Tibial nerve (tissue), 4 donors: ENCODE results near the gene SPRYD3. TPM values are rescaled to one million over a fixed set of nuclear protein-coding genes. Genes with fewer than 3 reads are reported as not detected.

Experiments
- DNase-seq, 2 donors: peaks; one replicate each; pipeline ENCODE4 v3.0.0-alpha.2; 2019; ENCODE audit warnings: low spot score in 2 of 2
- H3K27ac ChIP-seq, 4 donors: fragments of 200-600 bp; sonication (generic) in 3 of 4; one replicate each; pipeline ENCODE4 v1.5.1; 2017 to 2019; ENCODE audit warnings: mild to moderate bottlenecking in 1 of 4
- H3K27me3 ChIP-seq, 2 donors: fragments of 200-600 bp; sonication (generic) in 1 of 2; one replicate each; pipeline versions ENCODE4 v1.5.1 to v1.6.0; 2017 to 2019
- H3K36me3 ChIP-seq, 3 donors: fragments of 200-600 bp; sonication (generic); one replicate each; pipeline ENCODE4 v1.5.1; 2018 to 2019
- H3K4me1 ChIP-seq, 4 donors: fragments of 200-600 bp; sonication (generic) in 3 of 4; one replicate each; pipeline ENCODE4 v1.5.1; 2017 to 2019
- H3K4me3 ChIP-seq, 4 donors: fragments of 200-600 bp; sonication (generic) in 3 of 4; one replicate each; pipeline ENCODE4 v1.5.1; 2017 to 2019; ENCODE audit warnings: mild to moderate bottlenecking in 1 of 4, moderate library complexity in 1 of 4
- H3K9me3 ChIP-seq, 4 donors: fragments of 200-600 bp; sonication (generic) in 3 of 4; one replicate each; pipeline ENCODE4 v1.5.1; 2017 to 2019
- CTCF ChIP-seq, 5 experiments: fragments of 200-600 bp in 3 of 5; fragments of 450-650 bp in 2 of 5; sonication (generic) in 3 of 5; IDR thresholded peaks; one replicate each; pipeline ENCODE4 v1.5.1; 2016 to 2019; ENCODE audit warnings: antibody characterized with exemption in 5 of 5, mild to moderate bottlenecking in 3 of 5, moderate library complexity in 2 of 5
- EP300 ChIP-seq, 2 donors: sonication (generic); formaldehyde crosslinking; IDR thresholded peaks; one replicate each; pipeline ENCODE4 v1.6.1; 2017; ENCODE audit warnings: antibody characterized with exemption in 2 of 2, mild to moderate bottlenecking in 1 of 2
- POLR2A ChIP-seq, 2 donors: fragments of 450-650 bp; IDR thresholded peaks; one replicate each; pipeline ENCODE4 v1.6.1; 2017; ENCODE audit warnings: antibody characterized with exemption in 2 of 2, mild to moderate bottlenecking in 2 of 2, moderate library complexity in 2 of 2
- WGBS, 2 donors: methylation state at CpG; one replicate each; pipeline ENCODE4 v1.1.5; 2018; 5-methylcytosine and 5-hydroxymethylcytosine counted together
- total RNA-seq, 4 donors: library from RNA; depleted of rRNA; stranded (reverse); fragments of >200 nt; gene quantifications; one replicate each; pipeline ENCODE4 v1.1.0, GENCODE V29; 2016

The SPRYD3 gene
- 10 to 100 TPM; 51.8 to 57.0 (median 54.3) TPM for total RNA-seq

GRCh38 chr12:53079226-53080117 lies at the start of gene SPRYD3:
SPRYD3 (minus strand) TSS chr12:53079390; CDS start chr12:53079333, 57 bp downstream.
- H3K4me1 ChIP-seq: peaks cover 0 to 56% (median 18%) of the 10 kb centered on the region in 4 donors
- DNase-seq: peak; percentile 98 to 99
- 2% methylated on average over 51 to 52 of the region's 67 CpGs for WGBS, 2 donors
- H3K27me3 ChIP-seq: no peaks in the 10 kb centered on the region
- peak within 1 kb of the TSS; percentile 48 to 79 (median 72) for H3K4me3 ChIP-seq
- H3K9me3 ChIP-seq: no peaks in the 10 kb centered on the region
- H3K27ac ChIP-seq: peak within 1 kb of the TSS; percentile 71 to 96 (median 91)
- TF ChIP-seq EP300 (IDR thresholded peaks at IDR 0.05) (peak; percentile 9 to 96), CTCF (IDR thresholded peaks at IDR 0.05) (peak in 1 of 5 experiments; percentile 29), POLR2A (IDR thresholded peaks at IDR 0.05) (peak; percentile 85 to 88)
- H3K36me3 ChIP-seq: peaks cover 0 to 24% (median 0%) of the 10 kb centered on the region in 3 donors

- no peaks in the 10 kb centered on the region for H3K36me3 ChIP-seq
- no peaks in the 10 kb centered on the region for H3K27me3 ChIP-seq
- no peak overlapping the region for H3K27ac ChIP-seq
- no peaks in the 10 kb centered on the region for H3K9me3 ChIP-seq
- DNase-seq: no peak
- H3K4me1 ChIP-seq: no peaks in the 10 kb centered on the region
- 76 to 83% methylated on average over 1 of the region's 1 CpG for WGBS, 2 donors
- no peak overlapping the region for H3K4me3 ChIP-seq
- TF ChIP-seq CTCF (IDR thresholded peaks at IDR 0.05): no peak
- no peak for TF ChIP-seq POLR2A (IDR thresholded peaks at IDR 0.05)
- no peak for TF ChIP-seq EP300 (IDR thresholded peaks at IDR 0.05)
Observed at GRCh38 chr12:53127169-53127568, 48.0 kb upstream of the SPRYD3 start.

- DNase-seq: no peak
- Histone ChIP-seq H3K36me3 (no peaks in the 10 kb centered on the region), H3K4me1 (no peaks in the 10 kb centered on the region), H3K27ac (no peak overlapping the region), H3K27me3 (no peaks in the 10 kb centered on the region), H3K9me3 (no peaks in the 10 kb centered on the region), H3K4me3 (no peak overlapping the region)
- TF ChIP-seq CTCF (IDR thresholded peaks at IDR 0.05) (no peak), EP300 (IDR thresholded peaks at IDR 0.05) (no peak), POLR2A (IDR thresholded peaks at IDR 0.05) (no peak)
Observed at GRCh38 chr12:53124352-53124723, 45.1 kb upstream of the SPRYD3 start.

GRCh38 chr12:53123578-53124351 lies 44.6 kb upstream of the SPRYD3 start:
- no peak overlapping the region for H3K4me3 ChIP-seq
- WGBS, 2 donors: 88 to 91% methylated on average over 16 of the region's 16 CpGs
- no peaks in the 10 kb centered on the region for H3K27me3 ChIP-seq
- H3K9me3 ChIP-seq: no peaks in the 10 kb centered on the region
- H3K4me1 ChIP-seq: no peaks in the 10 kb centered on the region
- TF ChIP-seq CTCF (IDR thresholded peaks at IDR 0.05): no peak
- TF ChIP-seq EP300 (IDR thresholded peaks at IDR 0.05): no peak
- no peak for TF ChIP-seq POLR2A (IDR thresholded peaks at IDR 0.05)
- no peak overlapping the region for H3K27ac ChIP-seq
- no peaks in the 10 kb centered on the region for H3K36me3 ChIP-seq
- no peak for DNase-seq
